Breast epithelium (tissue), 4 donors: ENCODE measurements around the gene PDE4D. TPM values are rescaled to one million over a fixed set of nuclear protein-coding genes. Genes with fewer than 3 reads are reported as not detected.

ENCODE experiments used
- DNase-seq, 2 donors: peaks; one replicate each; pipeline ENCODE4 v3.0.0-alpha.2; 2019; ENCODE audit warnings: low spot score in 2 of 2
- H3K27ac ChIP-seq, 2 donors: fragments of 200-600 bp; sonication (generic) in 1 of 2; one replicate each; pipeline ENCODE4 v1.5.1; 2016 to 2019; ENCODE audit warnings: mild to moderate bottlenecking in 1 of 2
- H3K27me3 ChIP-seq, 2 donors: fragments of 200-600 bp; sonication (generic) in 1 of 2; one replicate each; pipeline versions ENCODE4 v1.5.1 to v1.6.0; 2017 to 2019; ENCODE audit warnings: control low read depth in 1 of 2, mild to moderate bottlenecking in 1 of 2
- H3K36me3 ChIP-seq: fragments of 200-600 bp; one replicate; pipeline ENCODE4 v1.5.1; 2019
- H3K4me1 ChIP-seq, 2 donors: fragments of 200-600 bp; sonication (generic); one replicate each; pipeline ENCODE4 v1.5.1; 2016 to 2019; ENCODE audit warnings: control low read depth in 1 of 2
- H3K4me3 ChIP-seq, 3 donors: fragments of 200-600 bp; sonication (generic); 1 replicate in 2 of 3; 2 replicates in 1 of 3; pipeline ENCODE4 v1.5.1; 2016 to 2019; ENCODE audit warnings: mild to moderate bottlenecking in 3 of 3, moderate library complexity in 2 of 3
- H3K9me3 ChIP-seq, 2 donors: fragments of 200-600 bp; sonication (generic) in 1 of 2; one replicate each; pipeline ENCODE4 v1.5.1; 2016 to 2019; ENCODE audit warnings: control low read depth in 1 of 2
- CTCF ChIP-seq, 3 donors: fragments of 450-650 bp; IDR thresholded peaks; one replicate each; pipeline ENCODE4 v1.5.1; 2016 to 2017; ENCODE audit warnings: antibody characterized with exemption in 3 of 3, mild to moderate bottlenecking in 3 of 3, moderate library complexity in 3 of 3
- POLR2A ChIP-seq: fragments of 450-650 bp; IDR thresholded peaks from one replicate; pipeline ENCODE4 v1.6.1; 2016; ENCODE audit warnings: antibody characterized with exemption, mild to moderate bottlenecking, moderate library complexity
- POLR2AphosphoS5 ChIP-seq, 3 donors: sonication (generic); formaldehyde crosslinking; IDR thresholded peaks; one replicate each; pipeline ENCODE4 v1.6.1; 2017; ENCODE audit warnings: antibody characterized with exemption in 3 of 3
- intact Hi-C: fragments of 100-400 bp; cut with DNase I; formaldehyde crosslinking; loops from one replicate; pipeline ENCODE4 v1.15.1; 2023; ENCODE audit warnings: low total_unique reads
- total RNA-seq, 3 donors: library from RNA; depleted of rRNA; stranded (reverse); fragments of >200 nt; gene quantifications; one replicate each; pipeline ENCODE4 v1.1.0, GENCODE V29; 2016

Gene PDE4D
- total RNA-seq, 3 donors from 2014 or later = 14.4 to 37.4 (median 28.2) TPM

GRCh38 chr5:59168067-59168466 is 725.5 kb downstream of the PDE4D start:
- TF ChIP-seq CTCF (IDR thresholded peaks at IDR 0.05) (no peak), POLR2A (no peak), POLR2AphosphoS5 (IDR thresholded peaks at IDR 0.05) (no peak)
- no peaks in the 10 kb centered on the region for H3K36me3 ChIP-seq
- no peaks in the 10 kb centered on the region for H3K27me3 ChIP-seq
- no peaks in the 10 kb centered on the region for H3K9me3 ChIP-seq
- H3K4me1 ChIP-seq = no peaks in the 10 kb centered on the region
- DNase-seq = no peak
- intact Hi-C loops = no loop called here
- H3K27ac ChIP-seq = no peak overlapping the region
- no peak overlapping the region for H3K4me3 ChIP-seq

- Histone ChIP-seq H3K9me3 (no peaks in the 10 kb centered on the region), H3K36me3 (no peaks in the 10 kb centered on the region), H3K27ac (no peak overlapping the region), H3K4me3 (no peak overlapping the region), H3K27me3 (no peaks in the 10 kb centered on the region), H3K4me1 (no peaks in the 10 kb centered on the region)
- intact Hi-C loops = no loop called here
- no peak for DNase-seq
- TF ChIP-seq POLR2A = no peak
- no peak for TF ChIP-seq CTCF (IDR thresholded peaks at IDR 0.05)
- TF ChIP-seq POLR2AphosphoS5 (IDR thresholded peaks at IDR 0.05) = no peak
Observed at GRCh38 chr5:59164041-59164830, 729.3 kb downstream of the PDE4D start.

- TF ChIP-seq POLR2A (no peak), POLR2AphosphoS5 (IDR thresholded peaks at IDR 0.05) (no peak), CTCF (IDR thresholded peaks at IDR 0.05) (no peak)
- H3K9me3 ChIP-seq = no peaks in the 10 kb centered on the region
- no peaks in the 10 kb centered on the region for H3K4me1 ChIP-seq
- no peak for DNase-seq
- no peak overlapping the region for H3K4me3 ChIP-seq
- no peaks in the 10 kb centered on the region for H3K27me3 ChIP-seq
- intact Hi-C loops = no loop called here
- H3K27ac ChIP-seq = no peak overlapping the region
- no peaks in the 10 kb centered on the region for H3K36me3 ChIP-seq
Observed at GRCh38 chr5:59161221-59162105, 732.1 kb downstream of the PDE4D start.

- H3K27me3 ChIP-seq = no peaks in the 10 kb centered on the region
- H3K27ac ChIP-seq = no peak overlapping the region
- no peaks in the 10 kb centered on the region for H3K36me3 ChIP-seq
- DNase-seq = no peak
- no peak overlapping the region for H3K4me3 ChIP-seq
- H3K9me3 ChIP-seq = no peaks in the 10 kb centered on the region
- intact Hi-C loops = no loop called here
- no peaks in the 10 kb centered on the region for H3K4me1 ChIP-seq
- no peak for TF ChIP-seq POLR2AphosphoS5 (IDR thresholded peaks at IDR 0.05)
- no peak for TF ChIP-seq POLR2A
- TF ChIP-seq CTCF (IDR thresholded peaks at IDR 0.05) = no peak
Observed at GRCh38 chr5:59158637-59159391, 734.7 kb downstream of the PDE4D start.
